HG03460 (cell line): ENCODE measurements around the gene SLCO2A1.

ENCODE experiments used
- ATAC-seq: cut with Tn5 transposase; IDR thresholded peaks from one replicate; pipeline ENCODE4 v1.9.1; 2021; ENCODE audit not compliant: unreplicated experiment

Gene SLCO2A1

DNA sequence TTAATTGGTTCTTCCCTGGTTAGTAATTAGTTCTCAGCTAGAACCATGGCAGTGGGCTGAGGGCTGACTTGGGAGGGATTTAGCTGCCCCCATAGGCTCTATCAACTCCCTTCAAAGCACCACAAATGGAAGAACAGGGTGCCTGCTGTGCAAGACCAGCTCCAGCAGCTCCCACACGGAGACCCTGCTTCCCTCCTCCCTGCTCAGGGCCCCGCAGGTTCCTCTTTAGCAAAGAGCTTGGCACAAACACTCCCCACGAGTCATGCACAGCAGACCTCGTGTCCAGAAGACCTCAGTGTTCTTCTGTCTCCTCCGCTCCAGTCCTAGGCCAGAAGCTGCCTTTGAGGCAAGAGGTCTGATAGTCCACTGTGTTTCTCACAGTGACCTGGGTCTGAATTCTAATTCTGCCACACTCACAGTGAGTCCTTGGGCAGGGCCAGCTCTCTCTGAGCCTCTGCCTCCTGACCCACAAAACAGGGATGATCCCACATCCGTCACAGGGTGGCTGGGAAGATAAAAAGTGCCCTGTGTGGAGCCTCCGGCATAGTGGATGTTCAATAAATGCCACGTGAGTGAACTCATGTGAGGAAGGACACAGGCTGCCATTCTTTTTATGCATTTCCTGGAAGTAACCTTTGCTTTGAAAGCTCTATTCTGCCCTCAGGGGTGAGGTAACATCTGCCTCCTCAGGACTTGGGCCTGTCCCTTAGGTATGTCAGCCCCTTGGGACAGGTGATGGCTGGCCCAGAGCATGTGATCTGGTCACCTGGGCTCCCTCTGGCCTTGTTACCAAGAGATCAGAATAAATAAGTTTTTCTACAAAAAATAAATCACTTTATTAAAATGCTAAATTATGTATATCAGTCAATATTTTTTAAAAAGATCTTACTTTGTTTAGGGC lies 141.7 kb downstream of the SLCO2A1 start:
- no peak for ATAC-seq

DNA sequence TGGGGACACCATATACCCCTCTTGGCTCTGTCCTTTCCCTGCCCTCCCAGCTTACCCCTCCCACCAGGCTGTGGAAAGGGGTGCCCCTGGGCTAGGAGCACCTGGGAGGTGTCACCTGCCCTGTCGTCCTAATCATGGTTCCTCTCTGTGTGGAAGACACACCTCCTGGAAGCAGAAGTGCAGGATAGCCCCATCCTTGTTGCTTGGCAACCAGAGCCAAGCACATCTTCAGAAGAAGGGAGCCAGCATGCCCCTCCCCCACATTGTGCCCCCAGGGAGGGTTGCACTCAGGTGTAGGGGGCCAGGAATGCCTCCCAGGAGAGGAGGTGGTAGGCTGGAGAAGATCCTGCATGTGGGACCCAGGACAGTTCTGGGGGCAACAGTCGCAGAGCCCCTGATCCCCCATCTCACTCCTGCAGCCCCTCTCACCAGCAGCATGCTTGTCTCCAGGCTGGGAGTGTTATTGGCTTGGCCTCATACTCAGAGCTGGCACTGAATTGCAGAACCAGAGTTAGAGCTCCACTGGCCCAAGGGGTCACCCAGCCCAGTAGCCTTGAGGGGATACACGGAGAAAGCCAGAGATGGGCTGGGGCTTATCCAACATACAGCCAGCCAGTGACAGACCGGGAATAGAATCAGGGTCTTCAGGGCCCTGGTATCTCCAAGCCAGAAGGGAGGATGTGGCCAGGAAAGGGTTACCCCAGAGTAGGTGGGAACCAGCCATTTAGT lies 142.5 kb downstream of the SLCO2A1 start:
- no peak for ATAC-seq

DNA sequence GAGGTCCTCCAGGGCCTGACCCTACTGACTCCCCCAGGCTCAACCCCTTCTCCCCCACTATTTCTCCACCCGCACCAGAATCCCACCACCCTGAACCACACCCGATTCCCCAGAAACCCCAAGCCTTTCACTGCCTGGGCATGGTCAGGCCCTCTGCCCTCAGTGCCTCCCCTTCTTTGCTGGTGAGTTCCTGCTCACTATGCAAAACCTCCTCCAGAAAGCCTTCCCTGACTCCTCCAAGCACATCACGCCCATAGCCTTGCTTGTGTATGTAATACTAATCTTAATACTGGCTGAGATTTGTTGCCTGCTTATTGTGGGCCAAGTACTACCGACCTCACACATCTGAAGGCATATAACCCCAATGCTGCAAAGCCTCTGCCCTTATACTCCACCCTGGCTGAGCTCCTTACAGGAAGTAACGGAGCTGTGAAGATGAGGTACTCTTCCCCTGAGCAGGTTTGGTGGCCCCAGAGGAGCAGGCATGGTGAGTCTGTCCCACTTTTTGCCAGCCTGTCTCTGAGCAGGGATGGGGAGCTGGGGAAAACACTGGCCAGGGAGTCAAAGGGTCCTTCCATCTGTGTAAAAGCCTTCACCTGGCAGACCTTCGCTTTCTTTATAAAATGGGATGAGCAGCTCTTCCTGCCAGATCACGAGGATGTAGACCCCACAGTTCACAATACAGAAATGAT lies 143.5 kb downstream of the SLCO2A1 start:
- no peak for ATAC-seq

DNA sequence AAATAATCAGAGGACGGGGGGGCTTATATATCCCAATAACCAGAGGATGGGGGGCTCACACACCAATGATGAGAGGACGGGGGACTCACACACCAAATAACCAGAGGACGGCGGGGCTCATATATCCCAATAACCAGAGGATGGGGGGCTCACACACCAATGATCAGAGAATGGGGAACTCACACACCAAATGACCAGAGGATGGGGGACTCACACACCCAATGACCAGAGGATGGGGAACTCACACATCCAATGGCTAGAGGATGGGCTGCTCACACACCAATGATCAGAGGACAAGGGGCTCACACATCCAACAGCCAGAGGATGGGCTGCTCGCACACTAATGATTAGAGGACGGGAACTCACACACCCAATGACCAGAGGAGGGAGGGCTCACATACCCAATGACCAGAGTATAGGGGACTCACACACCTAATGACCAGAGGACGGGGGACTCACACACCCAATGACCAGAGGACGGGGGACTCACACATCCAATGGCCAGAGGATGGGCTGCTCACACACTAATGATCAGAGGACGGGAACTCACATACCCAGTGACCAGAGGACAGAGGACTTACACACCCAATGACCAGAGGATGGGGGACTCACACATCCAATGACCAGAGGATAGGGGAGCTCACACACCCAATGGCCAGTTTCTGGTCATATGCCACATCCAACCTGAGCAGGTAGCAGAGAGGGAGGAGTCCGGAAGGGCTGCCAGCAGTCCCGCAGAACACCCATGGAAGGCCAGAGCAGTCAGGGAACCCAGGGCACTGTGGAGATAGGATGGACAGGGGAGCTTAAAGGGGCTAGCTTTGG lies 144.6 kb downstream of the SLCO2A1 start:
- no peak for ATAC-seq

DNA sequence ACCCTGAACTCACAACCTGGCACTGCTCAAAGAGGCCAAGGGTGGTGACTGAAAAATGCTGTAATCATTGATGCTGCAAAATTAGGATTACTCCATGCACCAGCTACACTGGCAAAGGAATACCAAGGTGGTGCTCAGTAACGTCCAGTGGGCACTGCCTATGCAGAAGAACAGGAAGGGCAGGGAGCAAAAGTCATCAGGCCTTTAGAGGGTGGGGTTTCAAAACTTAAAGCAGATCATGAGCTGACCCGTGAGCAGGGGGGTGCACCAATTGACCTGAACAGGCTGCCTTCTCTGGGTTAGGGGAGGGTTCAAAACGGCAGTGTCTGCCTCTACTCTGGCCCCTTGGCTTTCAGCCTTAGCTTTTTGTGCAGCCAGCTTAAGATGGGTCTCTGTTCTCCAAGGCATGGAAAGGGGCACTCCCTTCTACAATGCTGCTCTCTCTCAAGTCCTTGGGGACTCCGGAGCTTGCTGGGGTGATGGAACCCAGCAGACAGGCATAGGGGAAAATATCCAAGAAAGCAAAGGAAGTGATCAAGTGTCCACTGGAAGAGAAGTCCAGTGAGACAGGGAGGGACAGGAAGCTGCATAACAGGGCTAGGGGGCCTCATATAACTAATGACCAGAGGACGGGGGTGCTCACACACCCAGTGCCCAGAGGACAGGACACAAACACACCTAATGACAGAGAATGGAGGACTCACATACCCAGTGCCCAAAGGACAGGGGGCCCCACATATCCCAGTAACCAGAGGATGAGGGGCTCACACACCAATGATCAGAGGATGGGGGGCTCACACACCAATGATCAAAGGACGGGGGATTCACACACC lies 145.5 kb downstream of the SLCO2A1 start:
- no peak for ATAC-seq

DNA sequence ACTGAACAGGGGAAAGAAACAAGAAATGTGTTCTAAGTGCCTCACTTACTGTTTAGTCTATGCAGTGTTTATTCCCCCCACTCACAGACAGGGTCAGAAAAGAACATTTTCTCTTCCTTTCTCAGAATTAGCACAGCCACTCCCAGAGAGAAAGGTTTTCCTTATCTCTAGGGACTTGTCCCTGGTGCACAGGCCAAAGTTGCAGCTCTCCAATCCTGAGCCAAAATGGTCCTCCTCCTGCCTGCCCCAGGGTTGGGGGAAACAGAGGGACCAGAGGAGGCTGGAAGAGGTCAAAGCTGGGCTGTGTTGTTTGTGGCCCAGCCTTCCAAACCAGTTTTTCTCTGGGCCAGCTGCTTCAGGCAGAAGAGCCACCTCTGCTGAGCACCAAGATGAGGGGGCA lies 146.1 kb downstream of the SLCO2A1 start:
- no peak for ATAC-seq

DNA sequence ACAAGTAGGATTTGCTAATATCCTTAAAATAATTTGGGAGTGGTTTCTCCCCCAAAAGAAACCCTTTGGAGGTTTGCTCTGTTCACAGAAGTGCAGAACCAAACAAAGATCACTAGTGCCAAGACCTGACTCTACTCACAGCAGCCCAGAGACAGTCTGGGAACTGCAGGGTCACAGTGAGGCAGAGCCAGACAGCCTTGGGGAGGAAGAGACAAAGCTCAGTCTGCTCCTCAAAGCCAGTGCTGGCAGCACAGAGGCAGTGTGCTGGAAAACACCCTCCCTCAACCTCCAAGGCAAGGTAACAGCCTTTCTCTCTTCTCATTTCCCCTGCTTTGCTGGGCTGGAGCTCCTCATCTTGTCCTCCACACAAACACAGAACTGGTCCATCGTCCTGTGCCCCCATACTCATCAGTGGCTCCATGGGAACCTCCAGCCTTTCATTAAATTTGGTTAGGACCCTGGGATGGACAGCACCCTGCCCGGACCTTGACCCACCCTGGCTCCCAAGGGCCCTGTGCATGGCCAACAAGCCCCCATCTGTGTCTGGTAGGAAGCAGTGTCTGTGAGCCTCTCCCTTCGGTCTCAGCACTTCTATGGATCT lies 146.6 kb downstream of the SLCO2A1 start:
- ATAC-seq: no peak

DNA sequence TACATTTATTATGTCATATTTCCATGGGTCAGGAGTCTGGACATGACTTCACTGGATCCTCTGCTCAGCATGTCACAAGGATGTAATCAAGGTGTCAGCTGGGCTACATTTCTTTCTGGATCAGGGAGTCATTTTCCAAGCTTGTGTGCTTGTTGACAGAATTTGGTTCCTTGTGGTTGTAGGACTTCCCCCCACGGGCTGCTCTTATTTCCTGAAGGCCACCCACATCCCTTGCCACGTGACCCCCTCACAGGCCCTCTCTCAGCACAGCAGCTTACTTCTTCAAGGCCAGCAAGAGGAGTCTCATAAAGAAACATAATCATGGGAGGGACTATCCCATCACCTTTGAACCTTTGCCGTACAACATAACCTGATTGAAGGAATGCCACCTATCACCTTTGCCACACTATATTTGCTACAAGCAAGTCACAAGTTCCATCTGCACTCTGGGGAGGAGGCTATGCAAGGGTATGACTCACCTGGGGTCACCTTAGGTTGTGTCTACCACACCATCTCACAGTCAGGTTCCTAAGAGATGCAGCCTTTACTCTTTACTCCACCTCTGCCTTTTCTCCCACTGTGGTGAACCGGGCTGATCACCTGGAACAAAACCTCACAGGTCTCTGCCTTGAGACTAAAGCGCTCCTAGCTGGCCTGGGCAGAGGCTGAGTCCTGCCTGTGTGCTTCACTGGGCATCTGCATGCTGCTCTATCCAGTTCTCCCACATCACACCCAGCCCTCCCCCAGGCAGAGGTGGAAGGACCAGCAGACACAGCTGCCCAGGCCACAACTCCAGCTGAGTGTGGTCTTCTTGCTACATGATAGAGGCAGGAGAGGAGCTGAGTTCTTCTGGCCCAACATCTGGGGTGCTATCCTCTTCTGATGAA lies 147.5 kb downstream of the SLCO2A1 start:
- ATAC-seq: no peak

DNA sequence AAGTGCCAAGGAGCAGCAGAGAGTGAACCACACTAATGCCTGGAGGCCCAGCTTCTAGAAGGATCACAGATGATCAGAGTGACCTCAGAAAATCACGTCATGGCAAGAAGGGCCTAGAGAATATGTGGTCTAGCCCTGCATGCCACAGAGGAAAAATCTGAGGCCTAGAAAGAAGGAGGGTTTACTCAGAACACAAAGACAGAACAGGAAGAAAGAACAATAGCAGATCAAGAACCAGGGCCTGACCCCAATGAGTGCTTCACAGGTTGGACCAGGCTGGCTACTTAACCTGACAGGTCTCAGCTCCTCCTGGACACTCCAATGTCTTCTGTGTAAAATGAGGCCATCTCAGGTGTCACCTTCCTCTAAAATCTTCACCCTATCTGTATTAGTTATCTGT lies 148.2 kb downstream of the SLCO2A1 start:
- no peak for ATAC-seq

DNA sequence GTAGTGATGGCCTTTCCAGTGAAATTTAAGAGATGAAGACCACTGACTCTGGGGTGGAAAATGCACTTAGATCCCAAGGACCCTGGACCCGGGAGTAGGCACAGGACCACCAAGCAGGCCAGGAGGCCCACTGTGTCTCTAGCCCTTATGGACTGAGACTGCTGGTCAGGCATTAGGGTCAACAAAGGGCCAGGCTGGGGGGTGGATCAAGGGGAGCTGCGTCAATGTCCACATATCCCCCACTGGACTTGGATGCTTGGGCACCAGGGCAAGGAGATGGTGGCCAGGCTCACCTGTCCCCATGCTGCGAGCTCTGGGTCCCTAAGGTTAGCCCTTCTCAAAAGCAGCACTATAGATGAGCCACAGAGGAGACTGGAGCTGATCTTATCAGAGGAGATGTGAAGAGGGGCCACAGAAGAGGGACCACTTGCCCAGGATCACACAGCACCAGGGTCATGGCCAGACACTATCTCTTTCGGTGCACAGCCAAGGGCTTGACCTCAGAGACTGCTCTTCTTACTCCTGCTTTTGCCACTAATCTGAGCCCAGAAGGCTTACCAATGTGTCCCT lies 148.8 kb downstream of the SLCO2A1 start:
- no peak for ATAC-seq

DNA sequence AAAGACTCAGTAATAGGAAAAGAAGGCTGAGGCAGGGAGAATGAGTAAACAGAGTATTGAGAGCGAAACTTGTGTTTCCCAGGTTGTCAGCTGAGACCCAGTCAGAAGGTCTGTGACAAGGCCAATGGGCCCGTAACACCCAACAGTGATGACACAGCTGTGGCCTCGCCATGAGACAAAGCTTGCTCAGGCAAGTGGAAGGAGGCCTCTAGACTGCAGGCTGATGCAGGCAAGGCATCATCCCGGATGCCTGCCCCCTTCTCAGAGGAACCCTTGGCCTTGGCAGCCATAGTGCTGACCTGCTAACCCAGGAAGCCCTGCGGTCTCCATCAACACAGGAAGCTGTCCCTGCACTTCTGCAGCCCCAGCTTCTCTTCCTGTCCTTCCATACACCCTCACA lies 149.4 kb downstream of the SLCO2A1 start:
- ATAC-seq: no peak

DNA sequence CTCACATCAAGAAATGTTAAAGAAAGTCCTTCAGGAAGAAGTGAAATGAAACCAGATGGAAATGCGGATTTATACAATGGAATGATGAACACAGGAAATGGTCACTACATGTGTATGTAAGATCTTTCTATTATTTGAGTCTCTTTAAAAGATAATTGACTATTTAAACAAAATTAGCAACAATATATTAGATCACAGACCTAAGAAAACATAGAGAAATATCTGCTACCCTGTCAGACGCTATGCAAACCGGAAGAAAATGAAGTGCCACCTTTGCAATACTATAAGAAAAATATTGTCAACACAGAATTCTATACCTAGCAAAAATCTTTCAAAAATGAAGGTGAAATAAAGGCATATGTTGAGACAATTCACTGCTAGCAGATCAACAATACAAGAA lies 151.2 kb downstream of the SLCO2A1 start:
- no peak for ATAC-seq
